HEK293T (cell line): ENCODE measurements around the gene KRTAP4-11.

Experiments
- ARNT ChIP-seq: fragments of 450-650 bp; IDR thresholded peaks from 2 replicates; pipeline ENCODE4 v1.6.1; 2017; ENCODE audit warnings: mild to moderate bottlenecking
- BHLHE40 ChIP-seq: fragments of 450-650 bp; IDR thresholded peaks from 2 replicates; pipeline ENCODE4 v1.6.1; 2016; ENCODE audit warnings: mild to moderate bottlenecking, moderate library complexity, borderline replicate concordance
- CTBP1 ChIP-seq: fragments of 450-650 bp; IDR thresholded peaks from 2 replicates; pipeline ENCODE4 v1.6.1; 2016; ENCODE audit warnings: borderline replicate concordance
- ELF4 ChIP-seq: fragments of 450-650 bp; IDR thresholded peaks from 2 replicates; pipeline ENCODE4 v1.6.1; 2017; ENCODE audit warnings: antibody characterized with exemption
- FOXK2 ChIP-seq: fragments of 450-650 bp; IDR thresholded peaks from 2 replicates; pipeline ENCODE4 v1.6.1; 2016; ENCODE audit warnings: mild to moderate bottlenecking
- FOXM1 ChIP-seq: fragments of 450-650 bp; IDR thresholded peaks from 2 replicates; pipeline ENCODE4 v1.6.1; 2017; ENCODE audit warnings: mild to moderate bottlenecking, borderline replicate concordance
- HDGF ChIP-seq: fragments of 450-650 bp; IDR thresholded peaks from 2 replicates; pipeline ENCODE4 v1.6.1; 2017; ENCODE audit warnings: antibody characterized with exemption, borderline replicate concordance
- L3MBTL2 ChIP-seq: fragments of 450-650 bp; conservative IDR thresholded peaks from 2 replicates; pipeline ENCODE4 v1.6.1; 2016; ENCODE audit warnings: mild to moderate bottlenecking
- LEF1 ChIP-seq: fragments of 450-650 bp; IDR thresholded peaks from 2 replicates; pipeline ENCODE4 v1.6.1; 2017; ENCODE audit warnings: mild to moderate bottlenecking, borderline replicate concordance
- SP1 ChIP-seq: fragments of 450-650 bp; IDR thresholded peaks from 2 replicates; pipeline ENCODE4 v1.6.1; 2017
- SUZ12 ChIP-seq: fragments of 450-650 bp; IDR thresholded peaks from 2 replicates; pipeline ENCODE4 v1.6.1; 2016; ENCODE audit warnings: mild to moderate bottlenecking
- TARDBP ChIP-seq: fragments of 450-650 bp; IDR thresholded peaks from 2 replicates; pipeline ENCODE4 v1.6.1; 2016
- ZNF384 ChIP-seq: fragments of 450-650 bp; IDR thresholded peaks from 2 replicates; pipeline ENCODE4 v1.6.1; 2016
- TF ChIP-seq, protein P1 (sequence below): fragments of 450-650 bp; IDR thresholded peaks from 2 replicates; pipeline ENCODE4 v1.6.1; 2016

DNA sequence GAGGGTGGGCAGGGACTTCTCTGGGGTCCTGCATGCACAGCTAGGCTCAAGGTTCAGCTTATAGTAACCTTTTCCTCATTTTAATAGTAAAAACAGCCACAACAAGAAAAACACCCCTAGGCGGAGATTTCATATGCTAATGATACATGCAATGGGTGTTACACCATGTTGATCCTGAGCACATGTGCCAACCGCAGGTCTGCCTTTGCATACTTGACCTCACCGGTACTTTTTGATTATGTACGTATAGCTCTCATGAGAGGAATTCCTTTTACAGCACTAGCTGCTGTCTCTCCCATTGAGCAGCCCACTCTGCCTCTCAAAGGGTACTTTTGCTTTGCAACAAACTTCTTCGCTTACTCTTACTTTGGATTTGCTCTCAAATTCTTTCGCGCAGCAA, 22.1 kb downstream of the KRTAP4-11 start:
- TF ChIP-seq SUZ12 (no peak), BHLHE40 (no peak), ARNT (no peak), FOXM1 (no peak), L3MBTL2 (no peak), TARDBP (no peak), HDGF (no peak), FOXK2 (no peak), ZNF384 (no peak), SP1 (no peak), CTBP1 (no peak), LEF1 (no peak), ELF4 (no peak)
- TF ChIP-seq, protein P1, sequence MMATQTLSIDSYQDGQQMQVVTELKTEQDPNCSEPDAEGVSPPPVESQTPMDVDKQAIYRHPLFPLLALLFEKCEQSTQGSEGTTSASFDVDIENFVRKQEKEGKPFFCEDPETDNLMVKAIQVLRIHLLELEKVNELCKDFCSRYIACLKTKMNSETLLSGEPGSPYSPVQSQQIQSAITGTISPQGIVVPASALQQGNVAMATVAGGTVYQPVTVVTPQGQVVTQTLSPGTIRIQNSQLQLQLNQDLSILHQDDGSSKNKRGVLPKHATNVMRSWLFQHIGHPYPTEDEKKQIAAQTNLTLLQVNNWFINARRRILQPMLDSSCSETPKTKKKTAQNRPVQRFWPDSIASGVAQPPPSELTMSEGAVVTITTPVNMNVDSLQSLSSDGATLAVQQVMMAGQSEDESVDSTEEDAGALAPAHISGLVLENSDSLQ: no peak
